GM19043 (cell line): ENCODE data around the gene LAMTOR5.
A peak's percentile ranks its signal among the peaks of the same experiment; 100 is the strongest.
"Not testable (repeated sequence)": the region's sequence is repeated elsewhere in the genome, so short reads cannot be mapped to it uniquely, and the experiment has no call there.

Source experiments
- ATAC-seq: cut with Tn5 transposase; IDR thresholded peaks from one replicate; pipeline ENCODE4 v1.9.1; 2021; ENCODE audit warnings: low read depth; ENCODE audit not compliant: unreplicated experiment

Gene LAMTOR5

GRCh38 chr1:110407260-110408210 is at the start of gene LAMTOR5:
Gene LAMTOR5, minus strand, starts transcription at chr1:110407694. Its CDS starts 74 bp downstream, at chr1:110407620.
- ATAC-seq = peak; percentile 79

GRCh38 chr1:110457206-110457605 is 49.7 kb upstream of the LAMTOR5 start:
- no peak for ATAC-seq

GRCh38 chr1:110455151-110455550 is 47.7 kb upstream of the LAMTOR5 start:
- ATAC-seq = no peak

GRCh38 chr1:110454328-110454727 is 46.8 kb upstream of the LAMTOR5 start:
- ATAC-seq = no peak

- ATAC-seq = no peak
Observed at GRCh38 chr1:110453829-110454228, 46.3 kb upstream of the LAMTOR5 start.

- ATAC-seq = no peak
Observed at GRCh38 chr1:110452330-110452729, 44.8 kb upstream of the LAMTOR5 start.

GRCh38 chr1:110450929-110451328 is 43.4 kb upstream of the LAMTOR5 start, which contains the start of gene PROK1:
Gene PROK1, plus strand, starts transcription at chr1:110451149. Its CDS starts 68 bp downstream, at chr1:110451217.
- no peak for ATAC-seq

GRCh38 chr1:110449661-110450651 is 42.5 kb upstream of the LAMTOR5 start:
- no peak for ATAC-seq

GRCh38 chr1:110444561-110444960 is 37.1 kb upstream of the LAMTOR5 start:
- no peak for ATAC-seq

GRCh38 chr1:110443451-110443850 is 36.0 kb upstream of the LAMTOR5 start:
- ATAC-seq = no peak

GRCh38 chr1:110441888-110442287 is 34.4 kb upstream of the LAMTOR5 start:
- ATAC-seq = no peak

- no peak for ATAC-seq
Observed at GRCh38 chr1:110440877-110441276, 33.4 kb upstream of the LAMTOR5 start.

GRCh38 chr1:110439873-110440272 is 32.4 kb upstream of the LAMTOR5 start:
- ATAC-seq = not testable (repeated sequence)

- ATAC-seq = no peak
Observed at GRCh38 chr1:110438893-110439292, 31.4 kb upstream of the LAMTOR5 start.

GRCh38 chr1:110437645-110438299 is 30.3 kb upstream of the LAMTOR5 start:
- not testable (repeated sequence) for ATAC-seq

GRCh38 chr1:110436635-110437034 is 29.1 kb upstream of the LAMTOR5 start:
- no peak for ATAC-seq

- no peak for ATAC-seq
Observed at GRCh38 chr1:110434946-110435345, 27.5 kb upstream of the LAMTOR5 start.

- ATAC-seq = no peak
Observed at GRCh38 chr1:110433803-110434202, 26.3 kb upstream of the LAMTOR5 start.

GRCh38 chr1:110433213-110433612 is 25.7 kb upstream of the LAMTOR5 start:
- no peak for ATAC-seq

GRCh38 chr1:110430901-110431300 is 23.4 kb upstream of the LAMTOR5 start:
- ATAC-seq = no peak
